ENCODE results near the gene NELFCD. TPM values are rescaled to one million over a fixed set of nuclear protein-coding genes. Genes with fewer than 3 reads are reported as not detected.
"Not testable (repeated sequence)": the region's sequence is repeated elsewhere in the genome, so short reads cannot be mapped to it uniquely, and the experiment has no call there.

Gene NELFCD
- total RNA-seq, 1 donor from 2014 or later = 112 TPM

- H3K27me3 Mint-ChIP-seq (ENCODE audit: unreplicated experiment) = peaks cover 9% of the 10 kb centered on the region
- H3K4me3 Mint-ChIP-seq (ENCODE audit: unreplicated experiment) = no peak overlapping the region
- H3K36me3 Mint-ChIP-seq (ENCODE audit: unreplicated experiment) = no peaks in the 10 kb centered on the region
- H3K27ac Mint-ChIP-seq (ENCODE audit: unreplicated experiment) = no peak overlapping the region
- DNase-seq = peak; percentile 2
- H3K9me3 Mint-ChIP-seq (ENCODE audit: unreplicated experiment) = no peaks in the 10 kb centered on the region
- H3K4me1 Mint-ChIP-seq (ENCODE audit: low read depth, unreplicated experiment) = no peaks in the 10 kb centered on the region
- no peak for TF ChIP-seq CTCF (IDR thresholded peaks at IDR 0.05; ENCODE audit: partially characterized antibody, unreplicated experiment)
Measured at GRCh38 chr20:59008715-59009336, 27.8 kb downstream of the NELFCD start.

- Mint-ChIP-seq H3K4me3 (ENCODE audit: unreplicated experiment) (no peak overlapping the region), H3K9me3 (ENCODE audit: unreplicated experiment) (no peaks in the 10 kb centered on the region), H3K27me3 (ENCODE audit: unreplicated experiment) (peaks cover 4% of the 10 kb centered on the region), H3K36me3 (ENCODE audit: unreplicated experiment) (no peaks in the 10 kb centered on the region), H3K4me1 (ENCODE audit: low read depth, unreplicated experiment) (peaks cover 3% of the 10 kb centered on the region), H3K27ac (ENCODE audit: unreplicated experiment) (no peak overlapping the region)
- no peak for DNase-seq
- no peak for TF ChIP-seq CTCF (IDR thresholded peaks at IDR 0.05; ENCODE audit: partially characterized antibody, unreplicated experiment)
Measured at GRCh38 chr20:59010321-59010994, 29.4 kb downstream of the NELFCD start.

- no peak for TF ChIP-seq CTCF (IDR thresholded peaks at IDR 0.05; ENCODE audit: partially characterized antibody, unreplicated experiment)
- H3K4me1 Mint-ChIP-seq (ENCODE audit: low read depth, unreplicated experiment) = peaks cover 5% of the 10 kb centered on the region
- H3K36me3 Mint-ChIP-seq (ENCODE audit: unreplicated experiment) = no peaks in the 10 kb centered on the region
- H3K27ac Mint-ChIP-seq (ENCODE audit: unreplicated experiment) = peak overlapping the region; percentile 68
- no peak overlapping the region for H3K4me3 Mint-ChIP-seq (ENCODE audit: unreplicated experiment)
- peaks cover 4% of the 10 kb centered on the region for H3K27me3 Mint-ChIP-seq (ENCODE audit: unreplicated experiment)
- H3K9me3 Mint-ChIP-seq (ENCODE audit: unreplicated experiment) = no peaks in the 10 kb centered on the region
- DNase-seq = no peak
Measured at GRCh38 chr20:59010995-59011873, 30.2 kb downstream of the NELFCD start.

- not testable (repeated sequence) for H3K4me1 Mint-ChIP-seq (ENCODE audit: low read depth, unreplicated experiment); H3K27ac Mint-ChIP-seq (ENCODE audit: unreplicated experiment); H3K9me3 Mint-ChIP-seq (ENCODE audit: unreplicated experiment); DNase-seq; H3K4me3 Mint-ChIP-seq (ENCODE audit: unreplicated experiment); H3K27me3 Mint-ChIP-seq (ENCODE audit: unreplicated experiment); H3K36me3 Mint-ChIP-seq (ENCODE audit: unreplicated experiment)
Measured at GRCh38 chr20:59011874-59012157, 30.8 kb downstream of the NELFCD start.

- H3K9me3 Mint-ChIP-seq (ENCODE audit: unreplicated experiment) = no peaks in the 10 kb centered on the region
- peak; percentile 4 for DNase-seq
- no peaks in the 10 kb centered on the region for H3K36me3 Mint-ChIP-seq (ENCODE audit: unreplicated experiment)
- no peak overlapping the region for H3K27ac Mint-ChIP-seq (ENCODE audit: unreplicated experiment)
- peaks cover 6% of the 10 kb centered on the region for H3K4me1 Mint-ChIP-seq (ENCODE audit: low read depth, unreplicated experiment)
- no peak for TF ChIP-seq CTCF (IDR thresholded peaks at IDR 0.05; ENCODE audit: partially characterized antibody, unreplicated experiment)
- H3K4me3 Mint-ChIP-seq (ENCODE audit: unreplicated experiment) = no peak overlapping the region
- peaks cover 4% of the 10 kb centered on the region for H3K27me3 Mint-ChIP-seq (ENCODE audit: unreplicated experiment)
Measured at GRCh38 chr20:59013031-59013951, 32.2 kb downstream of the NELFCD start.

All from glutamatergic neuron (in vitro differentiated cells).